K562 (cell line): ENCODE measurements around the gene GALNT9. TPM values are rescaled to one million over a fixed set of nuclear protein-coding genes. Genes with fewer than 3 reads are reported as not detected.

Experiments used
- ATAC-seq: fragments of 200-7000 bp; cut with Tn5 transposase; 3 replicates; pipeline ENCODE4 v1.9.1; 2020; ENCODE audit warnings: moderate library complexity
- BruUV-seq: library from RNA; stranded (reverse); fragments of 400-500 nt; replicated peaks from 2 replicates; lab custom pipeline; 2021; lab: Mats Ljungman, UMichigan
- CTCF ChIA-PET: fragments of 300-600 bp; formaldehyde crosslinking; extraction: SDS; loops from one replicate; lab custom pipeline; 2021; ENCODE audit warnings: low intra/inter-chr PET ratio; lab: Yijun Ruan, JAX
- POLR2A ChIA-PET: fragments of 300-600, 350-650 bp; sonication (Branson Sonifier 250); formaldehyde crosslinking; extraction: SDS; loops from one replicate; lab custom pipeline; 2021; ENCODE audit warnings: antibody characterized with exemption, inconsistent platforms; lab: Yijun Ruan, JAX
- DNase-seq, 4 experiments: peaks; one replicate each; pipeline versions ENCODE4 v3.0.0 to v3.0.0-alpha.2; 2011 to 2018; ENCODE audit warnings: low spot score in 3 of 4, mixed read lengths in 3 of 4; ENCODE audit errors: extremely low read depth in 1 of 4
- FAIRE-seq: peaks from 2 replicates; lab custom pipeline; 2011; peaks lifted over from hg19 to GRCh38; lab: Jason Lieb, UNC
- H2AFZ ChIP-seq: 2 replicates; pipeline ENCODE4 v1.6.0; 2011; ENCODE audit warnings: low read depth, low read length, control low read depth, inconsistent platforms
- H3K27ac ChIP-seq: fragments of 200-600 bp; 3 replicates; pipeline ENCODE4 v1.8.0; 2011; ENCODE audit warnings: low read depth, mild to moderate bottlenecking, control low read depth, inconsistent platforms, low read length, moderate library complexity, mixed read lengths; ENCODE audit errors: extremely low read depth
- H3K27me3 ChIP-seq, 2 experiments: fragments of 300-600 bp in 1 of 2; 2 replicates in 1 of 2; 3 replicates in 1 of 2; pipeline versions ENCODE4 v1.6.0 to v1.8.0; 2011; ENCODE audit warnings: inconsistent platforms in 2 of 2, low read length in 2 of 2, mild to moderate bottlenecking in 1 of 2, mixed read lengths in 1 of 2, moderate library complexity in 1 of 2; ENCODE audit not compliant: control insufficient read depth in 2 of 2, insufficient read depth in 2 of 2
- H3K36me3 ChIP-seq: fragments of 300-600 bp; 3 replicates; pipeline ENCODE4 v1.8.0; 2011; ENCODE audit warnings: mild to moderate bottlenecking, low read length, inconsistent platforms; ENCODE audit not compliant: control insufficient read depth, insufficient read depth
- H3K4me1 ChIP-seq, 2 experiments: fragments of 200-600 bp in 1 of 2; replicated peaks in 1 of 2; 2 replicates in 1 of 2; 3 replicates in 1 of 2; pipeline versions ENCODE4 v1.5.1 to v1.8.0; 2011; ENCODE audit warnings: inconsistent platforms in 2 of 2, low read length in 2 of 2, mild to moderate bottlenecking in 1 of 2, mixed read lengths in 1 of 2, moderate library complexity in 1 of 2; ENCODE audit not compliant: control insufficient read depth in 2 of 2, insufficient read depth in 2 of 2
- H3K4me2 ChIP-seq: 2 replicates; pipeline ENCODE4 v1.6.1; 2011; ENCODE audit warnings: low read length, control low read depth, inconsistent platforms, mixed read lengths; ENCODE audit not compliant: insufficient read depth
- H3K4me3 ChIP-seq: fragments of 200-600 bp; sonication (generic), shearing (Covaris generic); 2 replicates; pipeline ENCODE4 v1.5.1; 2016; ENCODE audit warnings: control low read depth, inconsistent platforms
- H3K79me2 ChIP-seq: fragments of 200-600 bp; 3 replicates; pipeline ENCODE4 v1.8.0; 2011; ENCODE audit warnings: low read length, inconsistent platforms; ENCODE audit not compliant: control insufficient read depth, insufficient read depth
- H3K9ac ChIP-seq, 2 experiments: 2 replicates each; pipeline versions ENCODE4 v1.6.0 to v1.6.1; 2011; ENCODE audit warnings: low read depth in 2 of 2, low read length in 2 of 2, control low read depth in 1 of 2, inconsistent platforms in 1 of 2, mild to moderate bottlenecking in 1 of 2, mixed read lengths in 1 of 2; ENCODE audit not compliant: insufficient read depth in 1 of 2
- H3K9me1 ChIP-seq: one replicate; pipeline ENCODE4 v1.6.0; 2011; ENCODE audit warnings: inconsistent platforms, mild to moderate bottlenecking, low read length, moderate library complexity; ENCODE audit not compliant: control insufficient read depth, insufficient read depth
- H3K9me3 ChIP-seq: replicated peaks from 2 replicates; pipeline ENCODE4 v1.5.1; 2011; ENCODE audit warnings: low read depth, low read length, inconsistent platforms; ENCODE audit not compliant: control insufficient read depth, insufficient read depth
- H4K20me1 ChIP-seq: replicated peaks from 2 replicates; pipeline ENCODE4 v1.6.1; 2011; ENCODE audit warnings: low read length, inconsistent platforms, mixed read lengths; ENCODE audit not compliant: control insufficient read depth, insufficient read depth
- CUX1 ChIP-seq: fragments of 200-800 bp; sonication (Bioruptor generic); IDR thresholded peaks from 2 replicates; pipeline ENCODE4 v1.6.1; 2016; ENCODE audit warnings: missing genetic modification characterization, missing compliant biosample characterization
- MIER1 ChIP-seq: fragments of 450-650 bp; IDR thresholded peaks from 2 replicates; pipeline ENCODE4 v1.6.1; 2016; ENCODE audit warnings: antibody characterized with exemption, mild to moderate bottlenecking, low read depth
- SIRT6 ChIP-seq: IDR thresholded peaks from one replicate; pipeline ENCODE4 v1.6.1; 2012; ENCODE audit warnings: low read depth, mild to moderate bottlenecking, control low read depth, inconsistent platforms, low read length, moderate library complexity
- SREBF2 ChIP-seq: sonication (generic); formaldehyde crosslinking; IDR thresholded peaks from 2 replicates; pipeline ENCODE4 v1.4.0; 2020; ENCODE audit warnings: mild to moderate bottlenecking, missing genetic modification reagents
- ZNF175 ChIP-seq: fragments of 200-800 bp; sonication (Bioruptor generic); IDR thresholded peaks from 2 replicates; pipeline ENCODE4 v1.6.1; 2016; ENCODE audit warnings: low read depth, mild to moderate bottlenecking, missing genetic modification characterization, missing compliant biosample characterization
- ZNF395 ChIP-seq: fragments of 200-800 bp; sonication (Bioruptor generic); IDR thresholded peaks from 2 replicates; pipeline ENCODE4 v1.6.1; 2017; ENCODE audit warnings: missing genetic modification characterization, missing compliant biosample characterization
- WGBS: fragments of 100-300 bp; shearing (Covaris generic); methylation state at CpG from one replicate; pipeline ENCODE4 v1.1.6; 2016; ENCODE audit warnings: low coverage, mixed read lengths; ENCODE audit not compliant: insufficient coverage; ENCODE audit errors: missing lambda C conversion rate; 5-methylcytosine and 5-hydroxymethylcytosine counted together
- in situ Hi-C: fragments of 300-500 bp; cut with MboI; formaldehyde crosslinking; loops from 4 replicates; pipeline ENCODE4 v1.15.0; 2018; ENCODE audit warnings: inconsistent platforms, mixed read lengths
- intact Hi-C: fragments of 100-400 bp; cut with micrococcal nuclease; formaldehyde crosslinking; loops from 2 replicates; pipeline ENCODE4 v1.14.2; 2022
- polyA plus RNA-seq, 8 experiments: library from polyadenylated mRNA; depleted of rRNA in 4 of 8; stranded (reverse) in 5 of 8; unstranded in 3 of 8; fragments of >200 nt; fragmentation: Nextera tagmentation in 2 of 8; fragmentation: Illumina TruSeq in 1 of 8; extraction: Ambion mirVana in 2 of 8; extraction: Trizol in 1 of 8; gene quantifications; 2 replicates each; pipeline versions ENCODE4 v1.2.1 to v1.2.3, GENCODE V29; 2011 to 2014; ENCODE audit warnings: inconsistent platforms in 1 of 8, missing spikeins in 1 of 8
- total RNA-seq, 7 experiments: library from RNA; depleted of rRNA in 6 of 7; stranded (reverse); fragments of >200 nt in 6 of 7; fragmentation: Illumina TruSeq in 2 of 7; extraction: Trizol in 2 of 7; gene quantifications; 2 replicates each; pipeline versions ENCODE4 v1.2.1 to v1.2.3, GENCODE V29; 2011 to 2021; ENCODE audit warnings: low replicate concordance in 1 of 7

GALNT9 gene
- total and polyA plus RNA-seq, 9 of the 15 experiments (the other 6 are each of a cell fraction or from before 2014, with no cell fraction given), result not detected

GRCh38 chr12:132202929-132203721 lies 126.3 kb downstream of the GALNT9 start:
- POLR2A ChIA-PET, result no interaction called here
- no peak overlapping the region for H3K4me3 ChIP-seq
- no peaks in the 10 kb centered on the region for H3K9me1 ChIP-seq
- FAIRE-seq (no peak), ATAC-seq (no peak), DNase-seq (no peak)
- peaks cover 11% of the 10 kb centered on the region; the same call in 1 of the 2 replicates for H4K20me1 ChIP-seq
- H3K4me2 ChIP-seq, result no peak overlapping the region
- no peaks in the 10 kb centered on the region for H3K9me3 ChIP-seq
- no peak overlapping the region for H3K27ac ChIP-seq
- TF ChIP-seq ZNF175 (CRISPR knock-in tag) (no peak), SIRT6 (no peak), MIER1 (no peak), CUX1 (CRISPR knock-in tag) (no peak), ZNF395 (no peak), SREBF2 (CRISPR knock-in tag) (no peak)
- TF ChIP-seq, all 486 proteins: peak for 0
- H2AFZ ChIP-seq, result no peak overlapping the region
- peaks cover 55 to 98% of the 10 kb centered on the region in 2 experiments for H3K27me3 ChIP-seq
- BruUV-seq, result no TSS peak
- no peaks in the 10 kb centered on the region for H3K79me2 ChIP-seq
- WGBS, result 17% methylated on average over 41 of the region's 42 CpGs
- peaks cover 0 to 25% of the 10 kb centered on the region in 2 experiments; a peak in 2 of 5 replicates for H3K4me1 ChIP-seq
- in situ Hi-C loops, result no loop called here
- CTCF ChIA-PET, result no interaction called here
- no peaks in the 10 kb centered on the region for H3K36me3 ChIP-seq
- intact Hi-C loops, result no loop called here
- no peak overlapping the region for H3K9ac ChIP-seq
